GM18507 (cell line): ENCODE results near the gene RHOBTB3.

Experiments used
- DNase-seq: peaks from one replicate; pipeline ENCODE4 v3.0.0; 2011; ENCODE audit warnings: low read depth; ENCODE audit not compliant: insufficient read length; ENCODE audit errors: extremely low spot score
- FAIRE-seq: peaks from 2 replicates; lab custom pipeline; 2011; peaks lifted over from hg19 to GRCh38; lab: Jason Lieb, UNC

RHOBTB3 gene

DNA sequence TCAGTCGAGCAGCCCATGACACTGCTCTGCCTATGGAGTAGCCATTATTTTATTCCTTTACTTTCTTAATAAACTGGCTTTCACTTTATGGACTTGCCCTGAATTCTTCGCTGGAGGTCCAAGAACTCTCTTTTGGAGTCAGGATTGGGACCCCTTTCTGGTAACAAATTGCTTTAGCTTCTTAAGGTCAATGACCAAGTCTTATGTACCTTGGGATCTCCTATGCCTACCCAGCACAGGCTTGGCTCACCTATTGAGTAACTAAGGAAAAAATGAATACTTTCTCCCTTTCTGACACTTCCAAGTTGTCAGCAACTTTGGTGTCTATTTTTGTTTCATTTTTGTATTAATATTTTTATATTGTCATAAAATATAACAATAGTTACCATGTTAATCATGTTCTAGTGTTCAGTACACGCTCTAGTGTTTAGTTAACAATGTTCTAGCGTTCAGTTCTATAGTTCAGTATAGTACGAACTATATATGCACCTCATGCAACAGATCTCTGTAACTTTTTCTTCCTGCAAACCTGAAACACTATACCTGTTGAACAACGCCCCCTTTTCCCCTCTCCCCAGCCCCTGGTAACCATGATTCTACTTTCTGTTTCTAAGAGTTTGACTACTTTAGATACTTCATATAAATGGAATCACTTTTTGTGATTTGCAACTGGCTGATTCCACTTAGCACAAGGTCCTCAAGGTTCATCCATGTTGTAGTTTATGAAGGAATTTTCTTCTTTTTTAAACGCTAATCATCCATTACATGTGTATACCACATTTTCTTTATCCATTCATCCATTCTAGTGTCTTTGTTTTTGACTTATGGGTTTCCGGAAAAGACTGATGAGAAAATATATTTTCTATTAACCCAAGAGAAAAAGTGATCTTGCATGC is 1.8 kb upstream of the RHOBTB3 start:
- no peak for FAIRE-seq

GRCh38 chr5:95730011-95730700 is 980 bp upstream of the RHOBTB3 start:
- FAIRE-seq (no peak), DNase-seq (no peak)

More for the DNA sequence above, 1.8 kb upstream of the RHOBTB3 start:
- no peak for DNase-seq

DNA sequence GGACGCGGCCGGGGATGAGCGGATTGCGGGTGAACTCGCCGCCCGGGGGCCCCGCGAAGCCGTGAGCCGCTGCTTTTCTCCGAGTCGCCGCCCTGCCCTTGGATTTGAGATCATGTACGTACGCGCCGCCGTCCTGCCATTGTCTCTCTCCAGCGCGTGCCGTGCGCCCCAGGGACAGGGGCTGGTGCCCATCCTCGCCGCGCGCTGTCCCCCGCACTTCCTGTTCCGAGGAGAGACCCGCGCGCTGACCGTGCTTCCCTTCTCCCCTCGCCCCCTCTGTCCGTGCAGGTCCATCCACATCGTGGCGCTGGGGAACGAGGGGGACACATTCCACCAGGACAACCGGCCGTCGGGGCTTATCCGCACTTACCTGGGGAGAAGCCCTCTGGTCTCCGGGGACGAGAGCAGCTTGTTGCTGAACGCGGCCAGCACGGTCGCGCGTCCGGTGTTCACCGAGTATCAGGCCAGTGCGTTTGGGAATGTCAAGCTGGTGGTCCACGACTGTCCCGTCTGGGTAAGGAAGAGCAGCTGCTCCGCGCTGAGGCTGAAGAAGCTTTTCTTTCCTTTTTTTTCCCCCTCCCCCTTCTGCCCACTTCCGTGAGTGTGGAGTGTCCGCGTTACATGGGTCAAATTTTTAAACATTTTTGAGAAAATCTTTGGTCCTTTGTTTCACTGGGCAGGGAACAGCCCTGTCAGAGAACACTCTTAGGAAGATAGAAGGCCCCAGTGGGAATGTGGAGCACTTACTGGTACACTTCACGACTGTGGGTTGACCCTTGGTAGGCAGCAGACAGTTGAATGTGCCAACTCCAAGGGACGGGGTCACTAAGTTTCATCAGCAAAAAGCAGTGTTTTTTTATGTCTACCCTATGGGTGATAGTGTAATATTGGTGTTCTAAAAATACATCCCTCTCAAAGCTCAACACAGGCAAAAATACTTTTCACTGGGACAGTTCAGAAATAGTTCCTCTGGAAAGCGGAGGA is 727 bp downstream of the RHOBTB3 start:
- DNase-seq (no peak), FAIRE-seq (no peak)

DNA sequence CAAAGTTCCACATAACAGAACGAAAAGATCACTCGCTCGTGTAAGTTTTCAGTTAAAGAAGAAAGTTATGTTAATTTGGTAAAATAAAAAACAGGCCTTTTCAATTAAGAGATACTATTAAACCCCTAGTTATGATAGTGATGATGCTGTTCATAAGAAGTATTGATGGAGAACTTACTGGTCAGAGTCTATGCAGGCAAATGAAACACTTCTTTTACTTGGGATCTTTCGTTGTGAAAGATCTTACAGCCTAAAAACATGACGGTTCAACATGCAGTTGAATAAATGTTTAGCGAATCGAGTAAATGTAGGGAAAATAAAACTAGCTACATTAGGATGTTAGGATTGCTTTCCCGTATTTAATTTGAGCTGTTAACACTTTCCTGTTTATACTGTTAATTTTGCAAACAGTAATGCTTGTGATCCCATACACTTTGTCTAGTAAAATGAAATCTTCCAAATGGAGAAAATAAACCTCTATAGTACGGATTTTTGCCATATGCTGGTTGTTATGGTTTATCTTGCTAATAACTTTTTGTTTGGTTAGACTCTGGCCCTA is 2.0 kb downstream of the RHOBTB3 start:
- FAIRE-seq (no peak), DNase-seq (no peak)

GRCh38 chr5:95734187-95734586 is 3.1 kb downstream of the RHOBTB3 start:
- no peak for FAIRE-seq
- DNase-seq = no peak

- FAIRE-seq (no peak), DNase-seq (no peak)
These were observed 3.8 kb downstream of the RHOBTB3 start for GRCh38 chr5:95734906-95735305.

DNA sequence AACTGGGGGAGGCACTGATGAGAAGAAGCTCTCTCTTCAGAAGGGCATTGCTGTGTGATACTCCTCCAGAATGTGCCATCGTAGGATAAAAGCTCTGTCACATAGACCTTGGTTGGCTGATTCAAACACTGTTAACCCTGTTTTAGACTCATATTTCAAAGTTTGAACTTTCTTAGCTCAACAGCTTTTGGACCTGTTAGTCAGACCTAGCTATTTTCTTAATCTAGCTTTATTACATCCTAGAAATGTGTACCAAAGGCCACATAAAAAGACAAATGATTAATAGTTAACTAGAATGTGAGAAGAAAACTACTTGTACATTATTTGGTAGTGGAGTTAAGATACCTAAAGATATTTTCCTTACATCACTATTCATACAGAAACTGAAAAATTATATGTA is 4.3 kb downstream of the RHOBTB3 start:
- DNase-seq (no peak), FAIRE-seq (no peak)

DNA sequence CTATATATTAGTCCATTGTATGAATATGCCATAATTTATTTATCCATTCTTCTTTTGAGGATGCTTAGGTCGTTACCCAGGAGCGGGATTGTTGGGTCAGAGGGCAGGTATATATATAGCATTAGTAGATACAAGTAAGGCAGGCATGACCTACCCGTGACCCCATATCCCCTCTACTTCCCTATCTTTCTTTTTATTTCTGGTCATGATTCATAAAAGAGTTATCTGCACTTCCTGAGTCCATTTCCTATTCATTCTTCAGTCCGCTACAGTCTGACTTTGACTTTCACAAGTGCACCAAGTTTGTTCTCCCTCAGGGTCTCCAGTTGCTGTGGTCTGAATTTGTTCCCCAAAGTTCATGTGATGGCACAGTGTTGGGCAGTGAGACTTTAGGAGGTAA is 6.9 kb downstream of the RHOBTB3 start:
- no peak for DNase-seq

DNA sequence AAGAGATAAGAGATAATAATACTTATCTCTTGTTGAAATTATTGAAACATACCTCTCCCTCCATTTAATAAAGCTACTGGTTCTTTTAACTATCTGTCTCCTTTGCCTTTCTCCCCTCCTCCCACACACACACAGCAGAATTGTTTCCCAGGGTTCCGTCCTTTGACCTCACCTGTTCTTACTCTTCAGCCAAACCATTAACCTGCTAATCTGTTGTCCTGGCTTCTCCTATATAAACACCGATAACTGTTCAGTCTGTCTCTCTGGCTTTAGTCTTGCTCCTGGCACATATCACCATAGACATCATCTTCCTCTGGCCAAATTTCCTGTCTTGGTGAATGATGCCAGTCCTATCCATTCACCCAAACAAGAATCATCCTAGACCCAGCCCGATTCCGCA is 7.7 kb downstream of the RHOBTB3 start:
- DNase-seq (no peak), FAIRE-seq (no peak)

More for the DNA sequence above, 6.9 kb downstream of the RHOBTB3 start:
- FAIRE-seq = no peak

DNA sequence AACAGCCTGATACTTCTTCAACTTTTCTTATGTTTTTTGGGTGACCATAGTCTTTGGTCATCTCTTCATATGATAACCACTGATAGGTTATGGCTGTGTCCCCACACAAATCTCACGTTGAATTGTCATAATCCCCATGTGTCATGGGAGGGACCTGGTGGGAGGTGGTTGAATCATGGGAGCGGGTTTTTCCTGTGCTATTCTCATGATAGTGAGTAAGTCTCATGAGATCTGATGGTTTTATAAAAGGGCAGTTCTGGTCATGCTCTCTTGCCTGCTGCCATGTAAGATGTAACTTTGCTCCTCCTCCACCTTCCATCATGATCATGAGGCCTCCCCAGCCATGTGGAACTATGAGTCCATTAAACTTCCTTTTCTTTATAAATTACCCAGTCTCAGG is 8.7 kb downstream of the RHOBTB3 start:
- no peak for FAIRE-seq
- DNase-seq = no peak

DNA sequence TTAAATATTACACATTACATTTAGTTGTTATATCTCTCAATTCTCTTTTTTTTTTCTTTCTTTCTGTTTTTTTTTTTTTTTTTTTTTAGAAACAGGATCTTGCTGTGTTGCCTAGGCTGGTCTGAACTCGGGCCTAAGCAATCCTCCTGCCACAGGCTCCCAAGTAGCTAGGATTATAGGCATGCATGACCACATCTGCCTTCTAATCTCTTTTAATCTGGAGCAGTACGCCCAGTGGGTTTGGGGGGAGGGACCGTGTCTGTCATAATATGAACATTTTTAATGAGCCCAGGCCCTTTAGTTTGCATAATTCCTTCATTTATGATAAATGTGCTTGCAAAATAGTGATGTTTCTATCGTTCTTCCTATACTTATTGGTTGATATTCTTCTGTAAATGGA is 10.3 kb downstream of the RHOBTB3 start:
- FAIRE-seq (no peak), DNase-seq (no peak)

- no peak for DNase-seq
- no peak for FAIRE-seq
These were observed 12.1 kb downstream of the RHOBTB3 start for GRCh38 chr5:95743232-95743631.

DNA sequence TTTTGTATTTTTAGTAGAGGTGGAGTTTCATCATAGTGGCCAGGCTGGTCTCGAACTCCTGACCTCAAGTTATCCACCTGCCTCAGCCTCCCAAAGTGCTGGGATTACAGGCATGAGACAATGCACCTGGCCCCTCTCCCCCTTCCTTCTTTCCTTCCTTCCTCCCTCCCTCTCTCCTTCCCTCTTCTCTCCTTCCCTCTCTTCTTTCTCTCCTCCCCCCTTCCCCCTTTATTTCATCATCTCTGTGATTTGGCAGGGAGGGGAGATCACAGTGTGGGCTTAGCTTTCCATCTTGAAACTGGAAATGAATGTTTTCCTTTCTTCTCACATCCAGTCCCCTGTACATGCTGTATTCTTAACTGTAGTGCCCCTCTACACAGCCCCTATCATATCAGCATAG is 12.7 kb downstream of the RHOBTB3 start:
- no peak for DNase-seq
- FAIRE-seq = no peak

- FAIRE-seq (no peak), DNase-seq (no peak)
These were observed 15.1 kb downstream of the RHOBTB3 start for GRCh38 chr5:95746194-95746593.

- no peak for DNase-seq
These were observed 15.9 kb downstream of the RHOBTB3 start for GRCh38 chr5:95746722-95747679.

GRCh38 chr5:95748133-95748532 is 17.0 kb downstream of the RHOBTB3 start:
- no peak for FAIRE-seq
- no peak for DNase-seq

More at GRCh38 chr5:95746722-95747679, 15.9 kb downstream of the RHOBTB3 start:
- no peak for FAIRE-seq

GRCh38 chr5:95754545-95754944 is 23.4 kb downstream of the RHOBTB3 start:
- FAIRE-seq = no peak

GRCh38 chr5:95759005-95759404 is 27.9 kb downstream of the RHOBTB3 start:
- FAIRE-seq (no peak), DNase-seq (no peak)

More at GRCh38 chr5:95754545-95754944, 23.4 kb downstream of the RHOBTB3 start:
- no peak for DNase-seq
